HS-5 (cell line): ENCODE results near the gene ARID4B.

ENCODE experiments used
- DNase-seq: peaks from one replicate; pipeline ENCODE4 v3.0.0-alpha.2; 2012; ENCODE audit warnings: low read depth

The ARID4B gene

GRCh38 chr1:235127203-235127602, 200.8 kb downstream of the ARID4B start:
- no peak for DNase-seq

- no peak for DNase-seq
These were observed 203.3 kb downstream of the ARID4B start for GRCh38 chr1:235124665-235125064.

DNA sequence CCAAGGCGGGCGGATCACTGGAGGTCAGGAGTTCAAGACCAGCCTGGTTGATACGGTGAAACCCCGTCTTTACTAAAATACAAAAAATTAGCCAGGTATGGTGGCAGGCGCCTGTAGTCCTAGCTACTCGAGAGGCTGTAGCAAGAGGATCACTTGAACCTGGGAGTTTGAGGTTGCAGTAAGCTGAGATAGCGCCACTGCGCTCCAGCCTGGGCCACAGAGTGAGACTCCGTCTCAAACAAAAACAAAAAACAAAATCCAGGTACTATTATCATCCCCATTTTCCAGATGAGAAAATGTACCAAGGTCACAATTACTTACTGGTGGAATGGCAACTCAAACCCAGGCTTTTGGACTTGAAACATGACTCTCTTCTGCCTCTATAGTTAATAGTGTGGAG, 203.9 kb downstream of the ARID4B start:
- no peak for DNase-seq

DNA sequence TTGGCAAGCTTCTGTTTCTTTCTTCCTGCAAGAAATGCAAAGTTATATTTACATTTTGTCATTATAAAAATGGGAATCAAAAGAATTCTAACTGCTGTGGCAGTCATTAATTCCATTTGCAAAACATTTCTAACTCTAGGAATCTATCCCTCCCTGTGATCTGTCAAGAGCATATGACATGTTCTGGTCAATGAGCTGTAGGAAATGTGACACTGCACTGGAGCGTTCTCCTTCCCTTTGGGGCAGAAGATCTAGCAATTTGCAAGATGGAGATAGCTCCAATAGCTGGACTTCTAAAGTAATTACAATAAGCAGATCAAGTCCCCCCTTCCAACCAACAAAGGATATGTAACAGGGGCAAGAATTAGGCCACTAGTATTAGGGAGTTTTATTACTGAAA, 205.6 kb downstream of the ARID4B start:
- DNase-seq: no peak
